HCEC 1CT (cell line): ENCODE results near the gene KIN.
"Not testable (repeated sequence)": the region's sequence is repeated elsewhere in the genome, so short reads cannot be mapped to it uniquely, and the experiment has no call there.

Source experiments
- DNase-seq: peaks from one replicate; pipeline ENCODE4 v3.0.0-alpha.2; 2017

Gene KIN

GRCh38 chr10:7787857-7788638 lies at the start of gene KIN, which contains the start of gene ATP5F1C:
Gene KIN (minus strand): TSS chr10:7787993. CDS start chr10:7787933, 60 bp downstream.
Gene ATP5F1C (plus strand): TSS chr10:7788177. CDS start chr10:7788208, 31 bp downstream.
- peak; percentile 94 for DNase-seq

DNA sequence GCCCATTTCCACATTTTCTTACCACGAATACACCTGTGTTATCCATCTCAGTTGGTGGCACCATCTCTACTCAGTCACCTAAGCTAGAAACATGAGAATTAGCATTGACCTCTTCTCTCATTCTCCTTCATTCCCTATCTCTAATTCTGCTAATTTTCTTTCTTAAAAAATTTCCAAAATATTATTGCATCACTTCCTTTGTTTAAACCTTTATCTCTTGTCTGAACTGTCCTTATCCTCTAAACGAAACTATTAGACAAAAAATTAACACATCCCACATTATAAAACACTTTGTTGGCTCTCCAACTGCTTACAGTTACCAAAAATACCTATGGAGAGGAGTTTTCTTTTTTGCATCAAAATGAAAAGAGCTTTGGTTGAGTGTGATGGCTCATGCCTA lies 48.8 kb upstream of the KIN start:
- no peak for DNase-seq

DNA sequence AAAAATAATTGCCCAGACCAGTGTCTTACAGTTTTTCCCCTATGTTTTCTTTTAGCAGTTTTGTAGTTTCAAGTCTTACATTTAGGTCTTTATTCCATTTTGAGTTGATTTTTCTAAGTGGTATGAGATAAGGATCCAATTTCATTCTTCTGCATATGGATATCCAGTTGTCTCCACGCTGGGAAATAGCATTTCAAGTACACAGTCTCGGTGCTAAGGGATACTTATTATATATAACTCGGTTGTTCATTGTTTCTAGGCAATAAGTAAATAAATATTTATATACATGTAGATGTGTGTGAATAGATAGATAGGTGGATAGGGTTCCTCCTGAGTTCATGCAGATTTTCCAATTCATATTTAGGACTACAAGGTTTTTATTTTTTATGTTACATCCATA lies 46.5 kb upstream of the KIN start:
- no peak for DNase-seq

GRCh38 chr10:7833210-7833609 lies 45.4 kb upstream of the KIN start:
- no peak for DNase-seq

DNA sequence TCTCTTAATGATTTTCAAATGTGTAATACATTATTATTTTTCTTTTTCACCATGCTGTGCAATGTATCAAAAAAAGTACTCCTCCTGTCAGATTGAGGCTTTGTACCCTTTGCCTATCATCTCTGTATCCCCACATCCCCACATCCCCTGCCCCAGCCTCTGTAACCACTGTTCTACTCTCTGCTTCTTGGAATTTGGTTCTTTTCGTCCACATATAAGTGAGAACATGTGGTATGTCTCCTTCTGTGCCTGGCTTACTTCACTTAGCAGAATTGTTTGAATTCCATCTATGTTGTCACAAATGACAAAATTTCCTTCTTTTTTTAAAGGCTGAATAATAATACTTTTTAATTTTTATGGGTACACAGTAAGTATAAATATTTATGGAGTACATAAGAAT lies 44.3 kb upstream of the KIN start:
- DNase-seq, result no peak

GRCh38 chr10:7829289-7829834 lies 41.6 kb upstream of the KIN start:
- no peak for DNase-seq

DNA sequence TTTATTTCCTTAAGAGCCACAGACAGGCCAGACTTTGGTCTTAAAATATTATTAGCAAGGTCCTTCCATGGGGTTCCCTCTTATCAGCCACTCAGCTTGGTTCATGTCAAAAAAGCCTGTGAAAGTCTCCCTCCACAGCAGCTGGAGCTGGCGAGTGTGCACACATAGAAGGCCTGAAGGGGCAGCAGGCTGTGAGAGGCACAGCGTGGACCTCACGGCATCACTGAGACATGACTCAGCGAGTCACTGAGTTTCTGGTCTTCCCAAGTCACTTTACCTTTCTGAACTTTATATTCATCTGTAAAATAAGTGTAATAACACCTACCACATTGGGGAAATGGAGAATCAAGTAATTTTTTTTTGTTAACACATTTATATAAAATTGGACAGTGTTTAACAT lies 39.2 kb upstream of the KIN start:
- peak; percentile 56 for DNase-seq

- DNase-seq, result no peak
Observed at GRCh38 chr10:7824251-7824650, 36.5 kb upstream of the KIN start.

- peak; percentile 61 for DNase-seq
Observed at GRCh38 chr10:7819121-7819460, 31.3 kb upstream of the KIN start.

DNA sequence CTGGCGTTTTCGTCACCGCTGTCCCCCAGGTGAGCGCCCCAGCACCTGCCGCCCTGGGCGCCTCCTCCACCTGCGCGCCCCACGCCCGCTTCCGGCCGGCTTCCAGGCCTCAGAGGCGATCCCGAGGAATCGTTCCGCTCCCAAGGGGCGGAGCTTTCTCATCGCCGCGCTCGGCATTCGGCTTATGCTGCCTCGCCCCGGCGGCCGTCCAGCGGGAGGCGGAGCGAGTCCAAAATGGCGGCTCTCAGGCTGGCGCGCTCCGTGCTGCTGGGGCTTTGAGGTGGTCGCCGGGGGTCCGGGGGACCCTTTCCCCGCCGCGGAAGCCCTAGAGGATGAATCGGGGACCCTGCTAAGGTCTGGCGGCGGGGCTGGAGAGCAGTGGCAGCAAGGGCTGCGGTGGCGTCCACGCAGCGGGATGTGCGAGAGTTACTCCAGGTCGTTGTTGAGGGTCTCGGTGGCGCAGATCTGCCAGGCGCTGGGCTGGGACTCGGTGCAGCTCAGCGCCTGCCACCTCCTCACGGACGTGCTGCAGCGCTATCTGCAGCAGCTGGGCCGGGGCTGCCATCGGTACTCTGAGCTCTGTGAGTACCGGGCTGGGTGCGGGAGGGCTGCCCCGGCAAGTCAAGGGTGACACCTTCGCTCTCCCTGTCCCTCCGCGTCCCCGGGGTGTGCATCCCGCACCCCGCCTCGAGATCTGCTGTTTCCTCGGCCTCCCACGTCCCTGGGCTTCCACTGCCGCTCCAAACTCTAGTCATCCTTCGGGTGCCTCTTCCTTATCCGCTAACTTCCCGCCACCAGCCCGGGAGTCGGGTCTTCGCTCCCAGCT lies 30.7 kb upstream of the KIN start, which contains the start of gene TAF3:
TAF3 (plus strand) TSS at position 211 of the 826 bp plus-strand sequence; CDS start at position 416, 205 bp downstream.
- peak; percentile 82 for DNase-seq

- DNase-seq, result no peak
Observed at GRCh38 chr10:7817984-7818294, 30.1 kb upstream of the KIN start.

DNA sequence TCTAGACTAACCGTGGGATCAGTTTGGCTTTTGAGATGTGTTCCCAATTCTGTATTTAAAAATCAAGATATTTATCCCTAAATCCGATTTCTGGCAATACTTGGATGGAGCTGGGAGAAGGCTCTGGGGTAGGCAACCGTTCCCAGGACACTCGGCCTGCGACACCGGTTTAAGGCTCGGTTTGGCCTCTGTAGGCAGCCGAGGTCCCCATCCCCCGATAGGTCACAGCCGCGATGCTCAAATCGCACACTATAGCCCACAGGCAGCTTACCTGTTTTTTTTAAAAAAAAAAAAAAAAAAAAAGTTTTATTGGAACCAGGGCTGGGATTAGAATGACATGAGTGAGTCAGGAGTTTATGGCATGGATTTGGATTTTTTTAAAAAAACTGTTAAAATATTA lies 29.8 kb upstream of the KIN start:
- no peak for DNase-seq

DNA sequence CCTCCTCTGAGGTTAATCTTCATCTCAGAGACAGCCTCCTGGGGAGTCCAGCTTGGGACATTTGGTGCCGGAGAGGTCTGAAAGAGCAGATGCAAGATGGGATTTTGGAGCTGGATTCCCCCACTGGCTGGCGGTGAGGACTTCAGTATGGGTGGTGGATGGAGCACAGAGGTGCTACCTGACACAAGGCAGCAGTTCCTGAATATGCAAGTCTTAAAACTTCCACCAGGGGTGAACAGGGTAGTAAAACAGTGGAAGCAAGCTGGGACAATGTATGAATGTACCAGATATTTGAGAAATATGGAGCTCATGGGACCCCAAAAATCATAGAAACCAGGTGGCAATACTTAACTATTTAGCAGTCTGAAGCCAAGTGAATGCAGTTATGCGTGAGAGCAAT lies 25.7 kb upstream of the KIN start:
- no peak for DNase-seq

GRCh38 chr10:7811743-7812142 lies 23.9 kb upstream of the KIN start:
- DNase-seq, result not testable (repeated sequence)

DNA sequence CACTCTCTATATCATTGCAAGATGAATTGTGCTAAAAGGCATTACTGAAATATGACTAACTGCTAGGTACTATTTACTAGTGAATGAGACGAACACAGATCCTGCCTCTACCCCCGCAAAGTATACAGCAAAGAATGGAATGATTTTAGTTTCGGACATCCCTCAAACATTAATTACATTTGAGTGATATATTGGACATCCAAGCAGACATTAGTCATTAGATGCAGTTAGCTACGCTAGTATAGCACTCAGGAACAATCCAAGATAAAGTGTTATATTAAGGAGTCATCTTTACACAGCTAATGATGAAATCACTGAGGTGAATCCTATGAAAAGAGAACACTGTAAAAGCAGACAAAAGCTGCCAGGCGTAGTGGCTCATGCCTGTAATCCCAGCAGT lies 23.2 kb upstream of the KIN start:
- DNase-seq, result no peak

- no peak for DNase-seq
Observed at GRCh38 chr10:7810443-7810842, 22.6 kb upstream of the KIN start.

GRCh38 chr10:7808686-7809267 lies 21.0 kb upstream of the KIN start:
- DNase-seq, result no peak

- DNase-seq, result no peak
Observed at GRCh38 chr10:7804741-7805140, 16.9 kb upstream of the KIN start.

DNA sequence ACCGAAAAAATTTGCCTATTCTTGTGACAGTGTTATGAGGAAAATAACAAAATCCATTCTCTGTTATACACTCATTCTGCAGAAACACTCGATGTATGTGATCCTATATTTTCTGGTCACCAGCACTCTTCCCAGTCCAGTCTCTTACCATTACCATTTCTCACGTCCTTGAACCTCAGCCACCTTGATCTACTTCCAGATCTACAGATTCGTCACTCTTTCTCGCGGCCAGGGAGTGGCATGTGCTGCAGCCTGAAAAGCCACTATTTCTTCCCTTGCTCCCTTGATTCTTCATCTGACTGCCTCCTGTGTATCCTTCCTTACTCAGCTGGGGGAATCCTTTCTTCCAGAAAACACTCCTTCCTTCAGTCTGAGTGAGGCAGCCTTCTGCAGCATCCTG lies 16.4 kb upstream of the KIN start:
- DNase-seq, result no peak

- DNase-seq, result no peak
Observed at GRCh38 chr10:7802606-7803005, 14.8 kb upstream of the KIN start.

- DNase-seq, result peak; percentile 94
Observed at GRCh38 chr10:7797582-7797981, 9.8 kb upstream of the KIN start.

- DNase-seq, result no peak
Observed at GRCh38 chr10:7795605-7796004, 7.8 kb upstream of the KIN start.

GRCh38 chr10:7794251-7795026 lies 6.6 kb upstream of the KIN start:
- no peak for DNase-seq
